HG02840 (cell line): ENCODE measurements around the gene ELOB.

ENCODE experiments used
- ATAC-seq: cut with Tn5 transposase; IDR thresholded peaks from one replicate; pipeline ENCODE4 v1.9.1; 2021; ENCODE audit warnings: mild to moderate bottlenecking, moderate library complexity, moderate number of reproducible peaks; ENCODE audit not compliant: unreplicated experiment, low FRiP score

Gene ELOB

GRCh38 chr16:2726923-2727322 lies 50.2 kb downstream of the ELOB start:
- no peak for ATAC-seq

- ATAC-seq = no peak
These were observed 52.2 kb downstream of the ELOB start for GRCh38 chr16:2724816-2725348.

GRCh38 chr16:2724088-2724676 lies 52.9 kb downstream of the ELOB start:
- no peak for ATAC-seq

- ATAC-seq = peak; percentile 5
These were observed 55.4 kb downstream of the ELOB start for GRCh38 chr16:2721634-2722173.
